Measurements from ENCODE around the gene UMPS. TPM values are rescaled to one million over a fixed set of nuclear protein-coding genes. Genes with fewer than 3 reads are reported as not detected.

UMPS gene
- total RNA-seq, 1 donor from 2014 or later = 50.3 TPM

DNA sequence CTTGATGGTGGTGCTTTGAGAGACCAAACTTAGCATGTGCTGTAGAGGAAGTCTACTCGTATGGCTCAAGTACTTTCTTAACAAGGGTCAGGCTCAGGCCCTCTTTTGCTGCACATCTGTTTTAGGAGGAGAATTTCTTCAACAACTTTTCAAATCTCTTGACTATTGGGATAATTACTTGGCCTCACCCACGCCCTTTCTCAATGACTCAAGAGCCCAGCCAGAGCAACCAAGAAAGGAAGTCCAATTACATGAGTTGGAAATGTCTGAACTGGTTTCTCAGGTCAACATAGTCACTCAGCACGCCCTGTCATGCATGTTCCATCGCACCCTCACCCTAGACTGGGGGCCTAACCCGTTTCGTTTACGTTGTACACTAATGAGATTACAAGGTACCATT, 44.8 kb upstream of the UMPS start:
- Mint-ChIP-seq H3K9me3 (ENCODE audit: low read depth) (no peaks in the 10 kb centered on the region), H3K4me1 (ENCODE audit: low read depth) (peaks cover 15% of the 10 kb centered on the region), H3K4me3 (ENCODE audit: low read depth) (no peak overlapping the region), H3K36me3 (ENCODE audit: insufficient read depth) (peaks cover 1% of the 10 kb centered on the region), H3K27ac (no peak overlapping the region), H3K27me3 (no peaks in the 10 kb centered on the region)
- TF ChIP-seq, protein P1, sequence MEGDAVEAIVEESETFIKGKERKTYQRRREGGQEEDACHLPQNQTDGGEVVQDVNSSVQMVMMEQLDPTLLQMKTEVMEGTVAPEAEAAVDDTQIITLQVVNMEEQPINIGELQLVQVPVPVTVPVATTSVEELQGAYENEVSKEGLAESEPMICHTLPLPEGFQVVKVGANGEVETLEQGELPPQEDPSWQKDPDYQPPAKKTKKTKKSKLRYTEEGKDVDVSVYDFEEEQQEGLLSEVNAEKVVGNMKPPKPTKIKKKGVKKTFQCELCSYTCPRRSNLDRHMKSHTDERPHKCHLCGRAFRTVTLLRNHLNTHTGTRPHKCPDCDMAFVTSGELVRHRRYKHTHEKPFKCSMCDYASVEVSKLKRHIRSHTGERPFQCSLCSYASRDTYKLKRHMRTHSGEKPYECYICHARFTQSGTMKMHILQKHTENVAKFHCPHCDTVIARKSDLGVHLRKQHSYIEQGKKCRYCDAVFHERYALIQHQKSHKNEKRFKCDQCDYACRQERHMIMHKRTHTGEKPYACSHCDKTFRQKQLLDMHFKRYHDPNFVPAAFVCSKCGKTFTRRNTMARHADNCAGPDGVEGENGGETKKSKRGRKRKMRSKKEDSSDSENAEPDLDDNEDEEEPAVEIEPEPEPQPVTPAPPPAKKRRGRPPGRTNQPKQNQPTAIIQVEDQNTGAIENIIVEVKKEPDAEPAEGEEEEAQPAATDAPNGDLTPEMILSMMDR (IDR thresholded peaks at IDR 0.05; ENCODE audit: unreplicated experiment) = no peak
- no peak for DNase-seq (ENCODE audit: low spot score, unreplicated experiment)

- Mint-ChIP-seq H3K27ac (no peak overlapping the region), H3K9me3 (ENCODE audit: low read depth) (no peaks in the 10 kb centered on the region), H3K27me3 (no peaks in the 10 kb centered on the region), H3K4me3 (ENCODE audit: low read depth) (no peak overlapping the region), H3K36me3 (ENCODE audit: insufficient read depth) (peaks cover 1% of the 10 kb centered on the region), H3K4me1 (ENCODE audit: low read depth) (peaks cover 15% of the 10 kb centered on the region)
- TF ChIP-seq, protein P1 (IDR thresholded peaks at IDR 0.05; ENCODE audit: unreplicated experiment) = no peak
- DNase-seq (ENCODE audit: low spot score, unreplicated experiment) = no peak
Measured at GRCh38 chr3:124686028-124686670, 44.1 kb upstream of the UMPS start.

GRCh38 chr3:124688581-124689454, 41.4 kb upstream of the UMPS start:
- no peaks in the 10 kb centered on the region for H3K27me3 Mint-ChIP-seq
- peak overlapping the region; percentile 43 for H3K27ac Mint-ChIP-seq
- H3K4me3 Mint-ChIP-seq (ENCODE audit: low read depth) = no peak overlapping the region
- TF ChIP-seq, protein P1 (IDR thresholded peaks at IDR 0.05; ENCODE audit: unreplicated experiment) = peak; percentile 94
- H3K4me1 Mint-ChIP-seq (ENCODE audit: low read depth) = peaks cover 15% of the 10 kb centered on the region
- peaks cover 1% of the 10 kb centered on the region for H3K36me3 Mint-ChIP-seq (ENCODE audit: insufficient read depth)
- H3K9me3 Mint-ChIP-seq (ENCODE audit: low read depth) = no peaks in the 10 kb centered on the region
- DNase-seq (ENCODE audit: low spot score, unreplicated experiment) = peak; percentile 70

DNA sequence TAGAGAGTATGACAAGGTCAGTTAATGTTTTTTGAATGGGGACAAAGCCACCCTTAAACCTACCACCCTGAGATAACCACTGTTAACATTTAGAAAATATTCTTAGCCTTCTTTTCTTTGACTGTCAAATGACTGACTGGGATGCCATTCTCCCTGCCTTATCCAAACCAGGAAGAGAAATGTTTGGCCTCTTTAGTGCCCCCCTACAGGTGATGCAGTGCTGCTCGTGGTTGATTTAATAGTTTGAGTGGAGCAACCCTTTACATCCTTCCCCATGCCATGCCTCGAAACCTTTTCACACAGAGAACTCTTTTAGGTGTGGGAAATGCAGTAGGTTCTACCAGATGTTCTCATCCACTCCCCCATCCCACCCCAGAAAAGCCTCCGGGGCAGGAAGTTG, 38.7 kb upstream of the UMPS start:
- no peak overlapping the region for H3K4me3 Mint-ChIP-seq (ENCODE audit: low read depth)
- H3K36me3 Mint-ChIP-seq (ENCODE audit: insufficient read depth) = no peaks in the 10 kb centered on the region
- H3K9me3 Mint-ChIP-seq (ENCODE audit: low read depth) = no peaks in the 10 kb centered on the region
- no peak for DNase-seq (ENCODE audit: low spot score, unreplicated experiment)
- no peaks in the 10 kb centered on the region for H3K27me3 Mint-ChIP-seq
- H3K27ac Mint-ChIP-seq = no peak overlapping the region
- TF ChIP-seq, protein P1 (IDR thresholded peaks at IDR 0.05; ENCODE audit: unreplicated experiment) = no peak
- H3K4me1 Mint-ChIP-seq (ENCODE audit: low read depth) = peaks cover 6% of the 10 kb centered on the region

- no peak for DNase-seq (ENCODE audit: low spot score, unreplicated experiment)
Measured at GRCh38 chr3:124694486-124694885, 35.8 kb upstream of the UMPS start.

More at GRCh38 chr3:124694486-124694885, 35.8 kb upstream of the UMPS start:
- no peaks in the 10 kb centered on the region for H3K9me3 Mint-ChIP-seq (ENCODE audit: low read depth)
- peaks cover 1% of the 10 kb centered on the region for H3K36me3 Mint-ChIP-seq (ENCODE audit: insufficient read depth)
- H3K27me3 Mint-ChIP-seq = no peaks in the 10 kb centered on the region
- peaks cover 5% of the 10 kb centered on the region for H3K4me1 Mint-ChIP-seq (ENCODE audit: low read depth)
- H3K4me3 Mint-ChIP-seq (ENCODE audit: low read depth) = no peak overlapping the region
- TF ChIP-seq, protein P1 (IDR thresholded peaks at IDR 0.05; ENCODE audit: unreplicated experiment) = no peak
- no peak overlapping the region for H3K27ac Mint-ChIP-seq

All from progenitor cell of endocrine pancreas (in vitro differentiated cells).